Breast epithelium (tissue), 3 donors: ENCODE data around the gene GNB3.

Experiments
- POLR2A ChIP-seq: fragments of 450-650 bp; IDR thresholded peaks from one replicate; pipeline ENCODE4 v1.6.1; 2016; ENCODE audit warnings: antibody characterized with exemption, mild to moderate bottlenecking, moderate library complexity
- POLR2AphosphoS5 ChIP-seq, 3 donors: sonication (generic); formaldehyde crosslinking; IDR thresholded peaks; one replicate each; pipeline ENCODE4 v1.6.1; 2017; ENCODE audit warnings: antibody characterized with exemption in 3 of 3
- TF ChIP-seq, protein P1 (sequence below), 3 donors: fragments of 450-650 bp; IDR thresholded peaks; one replicate each; pipeline ENCODE4 v1.5.1; 2016 to 2017; ENCODE audit warnings: antibody characterized with exemption in 3 of 3, mild to moderate bottlenecking in 3 of 3, moderate library complexity in 3 of 3

DNA sequence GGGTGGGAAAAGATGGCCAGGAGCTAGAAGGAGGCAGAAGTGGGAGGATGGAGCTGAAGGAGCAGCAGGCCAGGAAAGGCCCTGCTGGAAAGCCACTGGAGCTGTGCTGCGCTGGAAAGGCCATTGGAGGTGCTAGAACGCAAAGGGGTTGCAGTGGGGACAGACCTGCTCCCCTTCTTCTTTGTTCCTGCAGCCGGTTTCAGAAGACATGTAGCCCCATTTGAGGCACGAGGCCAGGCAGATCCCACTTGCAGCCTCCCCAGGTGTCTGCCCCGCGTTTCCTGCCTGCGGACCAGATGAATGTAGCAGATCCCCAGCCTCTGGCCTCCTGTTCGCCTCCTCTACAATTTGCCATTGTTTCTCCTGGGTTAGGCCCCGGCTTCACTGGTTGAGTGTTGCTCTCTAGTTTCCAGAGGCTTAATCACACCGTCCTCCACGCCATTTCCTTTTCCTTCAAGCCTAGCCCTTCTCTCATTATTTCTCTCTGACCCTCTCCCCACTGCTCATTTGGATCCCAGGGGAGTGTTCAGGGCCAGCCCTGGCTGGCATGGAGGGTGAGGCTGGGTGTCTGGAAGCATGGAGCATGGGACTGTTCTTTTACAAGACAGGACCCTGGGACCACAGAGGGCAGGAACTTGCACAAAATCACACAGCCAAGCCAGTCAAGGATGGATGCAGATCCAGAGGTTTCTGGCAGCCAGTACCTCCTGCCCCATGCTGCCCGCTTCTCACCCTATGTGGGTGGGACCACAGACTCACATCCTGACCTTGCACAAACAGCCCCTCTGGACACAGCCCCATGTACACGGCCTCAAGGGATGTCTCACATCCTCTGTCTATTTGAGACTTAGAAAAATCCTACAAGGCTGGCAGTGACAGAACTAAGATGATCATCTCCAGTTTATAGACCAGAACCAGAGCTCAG lies 21.4 kb upstream of the GNB3 start:
- TF ChIP-seq, protein P1, sequence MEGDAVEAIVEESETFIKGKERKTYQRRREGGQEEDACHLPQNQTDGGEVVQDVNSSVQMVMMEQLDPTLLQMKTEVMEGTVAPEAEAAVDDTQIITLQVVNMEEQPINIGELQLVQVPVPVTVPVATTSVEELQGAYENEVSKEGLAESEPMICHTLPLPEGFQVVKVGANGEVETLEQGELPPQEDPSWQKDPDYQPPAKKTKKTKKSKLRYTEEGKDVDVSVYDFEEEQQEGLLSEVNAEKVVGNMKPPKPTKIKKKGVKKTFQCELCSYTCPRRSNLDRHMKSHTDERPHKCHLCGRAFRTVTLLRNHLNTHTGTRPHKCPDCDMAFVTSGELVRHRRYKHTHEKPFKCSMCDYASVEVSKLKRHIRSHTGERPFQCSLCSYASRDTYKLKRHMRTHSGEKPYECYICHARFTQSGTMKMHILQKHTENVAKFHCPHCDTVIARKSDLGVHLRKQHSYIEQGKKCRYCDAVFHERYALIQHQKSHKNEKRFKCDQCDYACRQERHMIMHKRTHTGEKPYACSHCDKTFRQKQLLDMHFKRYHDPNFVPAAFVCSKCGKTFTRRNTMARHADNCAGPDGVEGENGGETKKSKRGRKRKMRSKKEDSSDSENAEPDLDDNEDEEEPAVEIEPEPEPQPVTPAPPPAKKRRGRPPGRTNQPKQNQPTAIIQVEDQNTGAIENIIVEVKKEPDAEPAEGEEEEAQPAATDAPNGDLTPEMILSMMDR (IDR thresholded peaks at IDR 0.05) = no peak
- TF ChIP-seq POLR2AphosphoS5 (IDR thresholded peaks at IDR 0.05) (no peak), POLR2A (no peak)
